ENCODE data around the gene TRAF2.
"Not testable (repeated sequence)": the region's sequence is repeated elsewhere in the genome, so short reads cannot be mapped to it uniquely, and the experiment has no call there.

TRAF2 gene

DNA sequence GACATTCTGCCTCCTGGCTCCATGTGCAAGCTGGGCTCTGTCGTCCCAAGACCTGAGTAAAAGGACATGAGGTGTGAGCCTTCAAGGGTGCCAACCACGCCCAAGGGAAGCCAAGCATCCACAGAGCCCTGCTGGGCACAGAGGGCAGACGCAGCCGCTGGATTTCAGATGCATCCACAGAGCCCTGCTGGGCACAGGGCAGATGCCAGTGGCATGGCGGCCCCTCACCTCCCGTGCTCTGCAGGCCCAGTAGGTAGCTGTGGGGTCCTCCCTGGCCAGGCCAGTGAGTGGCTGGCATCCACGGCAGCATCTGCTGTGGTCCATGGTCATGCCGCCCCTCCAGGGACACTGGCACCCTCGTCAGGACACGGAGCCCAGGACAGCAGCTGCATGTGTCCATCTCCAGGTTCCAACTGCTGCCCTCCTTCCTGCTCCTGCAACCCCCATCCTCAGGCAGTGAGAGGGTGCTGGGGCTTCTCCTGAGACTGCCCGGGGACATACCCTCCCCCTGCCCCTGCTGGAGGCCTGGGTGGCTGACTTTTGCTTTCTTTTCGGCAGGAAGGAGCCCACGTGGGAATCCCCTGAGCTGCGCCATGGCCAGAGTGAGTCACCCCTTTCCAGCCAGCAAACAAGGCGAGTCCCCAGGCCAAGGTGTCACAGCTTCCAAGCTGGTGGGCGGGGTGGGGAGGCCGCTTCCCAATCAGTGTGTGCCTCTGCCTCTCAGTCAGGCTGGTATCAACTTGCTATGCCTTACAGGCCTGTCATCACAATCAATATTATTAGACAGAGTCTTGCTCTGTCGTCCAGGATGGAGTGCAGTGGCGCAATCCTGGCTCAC, 4.0 kb upstream of the TRAF2 start:
- no peak for DNase-seq

DNA sequence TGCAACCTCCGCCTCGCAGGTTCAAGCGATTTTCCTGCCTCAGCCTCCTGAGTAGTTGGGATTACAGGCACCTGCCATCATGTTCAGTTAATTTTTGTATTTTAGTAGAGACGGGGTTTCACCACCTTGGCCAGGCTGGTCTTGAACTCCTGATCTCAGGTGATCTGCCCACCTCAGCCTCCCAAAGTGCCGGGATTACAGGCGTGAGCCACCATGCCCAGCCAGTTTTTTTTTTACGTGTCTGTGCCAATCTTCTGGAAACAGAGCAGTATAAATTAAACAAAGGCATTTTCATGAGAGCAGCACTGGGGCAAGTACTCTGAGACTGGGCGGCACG, 3.4 kb upstream of the TRAF2 start:
- DNase-seq = not testable (repeated sequence)

- DNase-seq = not testable (repeated sequence)
These were observed 2.6 kb upstream of the TRAF2 start for GRCh38 chr9:136883670-136884069.

DNA sequence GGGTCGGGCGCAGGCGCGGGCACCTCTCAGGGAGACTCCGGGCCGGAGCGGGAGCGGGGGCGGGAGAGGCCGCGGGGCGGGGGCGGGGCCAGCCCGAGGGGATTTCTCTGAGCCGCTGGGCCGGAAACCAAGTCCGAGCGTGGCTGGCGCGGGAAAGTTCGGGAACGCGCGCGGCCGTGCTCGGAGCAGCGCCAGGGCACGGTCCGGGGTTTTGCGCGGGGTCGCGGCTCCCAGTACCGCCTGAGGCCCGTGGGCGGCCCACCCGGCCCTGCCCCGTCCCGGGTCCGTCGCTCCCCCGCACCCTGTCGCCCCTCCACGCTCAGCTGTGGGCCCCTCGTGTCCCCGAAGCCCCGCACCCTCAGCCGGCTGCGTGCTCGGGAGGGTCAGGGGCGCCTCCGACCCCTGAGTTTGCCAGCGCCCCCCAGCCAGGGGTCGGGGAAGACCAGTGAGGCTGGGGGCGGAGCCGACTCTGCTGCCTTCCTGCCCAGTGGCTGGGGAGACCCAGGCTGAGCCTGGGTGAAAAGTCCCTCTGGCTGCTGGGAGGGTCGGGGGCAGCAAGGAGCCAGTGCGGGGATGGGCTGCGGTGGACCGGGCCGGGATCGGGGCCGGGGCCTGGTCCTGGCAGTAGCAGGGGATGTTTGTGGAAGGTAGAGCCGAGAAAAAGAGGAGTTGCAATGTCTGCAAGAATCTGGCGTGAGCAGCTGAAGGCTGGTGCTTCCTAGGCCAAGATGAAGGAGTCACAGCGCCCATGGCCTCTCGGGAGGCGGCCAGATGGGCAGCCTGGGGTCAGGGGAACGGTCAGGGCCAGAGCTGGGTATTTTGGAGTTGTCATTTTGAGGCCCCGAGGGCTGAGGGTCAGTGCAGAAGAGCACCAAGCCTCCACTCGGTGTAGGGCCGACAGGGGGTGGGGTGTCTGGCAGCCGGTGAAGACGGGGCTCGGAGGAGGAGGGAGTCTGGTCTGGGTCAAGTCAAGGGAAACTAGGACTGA, 588 bp downstream of the TRAF2 start:
- DNase-seq = no peak

GRCh38 chr9:136888454-136888853, 2.1 kb downstream of the TRAF2 start:
- DNase-seq = no peak

GRCh38 chr9:136889858-136890257, 3.5 kb downstream of the TRAF2 start:
- no peak for DNase-seq

DNA sequence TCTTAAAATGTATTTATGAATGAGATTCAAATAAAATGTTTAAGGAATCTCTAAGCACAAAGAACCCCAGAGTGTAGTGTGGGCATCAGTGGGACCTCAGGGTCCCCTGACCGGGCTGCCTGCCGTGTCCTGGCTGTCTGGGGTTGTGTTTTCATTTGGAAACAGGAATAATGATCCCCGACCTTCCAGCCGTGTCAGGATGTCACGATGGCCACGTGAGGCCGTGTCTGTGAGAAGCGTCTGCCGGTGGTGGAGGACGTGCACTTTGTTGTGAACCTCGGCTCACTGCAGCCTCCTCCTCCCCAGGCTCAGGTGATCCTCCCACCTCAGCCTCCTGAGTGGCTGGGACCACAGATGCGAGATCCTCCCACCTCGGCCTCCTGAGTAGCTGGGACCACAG, 4.3 kb downstream of the TRAF2 start:
- DNase-seq = no peak

- DNase-seq = no peak
These were observed 9.7 kb downstream of the TRAF2 start for GRCh38 chr9:136896027-136896426.

DNA sequence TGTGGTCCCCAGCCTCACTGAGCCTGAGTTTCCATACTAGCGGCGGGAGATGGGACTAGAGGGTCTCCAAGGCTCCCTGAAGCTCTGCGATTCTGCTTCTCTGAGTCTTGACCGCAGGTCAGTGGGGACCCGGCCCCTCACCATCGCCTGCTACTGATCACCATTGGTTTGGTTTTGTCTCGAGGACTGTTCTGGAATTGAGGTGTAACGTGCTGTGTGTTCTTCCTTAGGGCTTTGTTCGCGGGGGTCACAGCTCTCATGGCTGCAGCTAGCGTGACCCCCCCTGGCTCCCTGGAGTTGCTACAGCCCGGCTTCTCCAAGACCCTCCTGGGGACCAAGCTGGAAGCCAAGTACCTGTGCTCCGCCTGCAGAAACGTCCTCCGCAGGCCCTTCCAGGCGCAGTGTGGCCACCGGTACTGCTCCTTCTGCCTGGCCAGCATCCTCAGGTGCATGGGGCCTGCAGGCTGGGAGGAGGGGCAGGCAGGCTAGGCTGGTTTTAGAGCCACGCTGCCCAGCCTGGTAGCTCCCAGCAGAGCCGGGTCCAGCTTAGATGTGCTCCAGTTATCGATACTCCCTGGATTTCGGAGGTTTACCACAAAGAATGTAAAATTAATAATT, 12.3 kb downstream of the TRAF2 start:
- no peak for DNase-seq

DNA sequence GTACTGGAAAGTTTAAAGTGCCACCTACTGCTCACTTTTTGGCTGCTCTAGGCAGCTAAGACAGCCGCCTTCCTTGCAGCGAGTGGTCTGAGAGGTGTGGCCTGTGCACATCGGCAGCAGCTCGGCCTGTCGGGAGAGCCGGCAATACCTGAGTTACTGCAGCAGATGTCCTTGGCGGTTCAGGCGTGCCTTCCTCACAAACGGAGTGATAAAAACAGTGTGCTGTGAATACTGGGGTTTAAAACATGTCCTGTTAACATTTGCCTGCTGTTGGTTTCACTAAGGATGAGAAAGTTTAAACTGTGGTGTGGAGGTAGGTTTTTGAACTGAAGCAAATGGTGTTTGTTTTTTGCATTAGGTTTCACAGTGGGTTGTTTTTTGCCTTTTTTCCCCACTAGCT, 12.9 kb downstream of the TRAF2 start:
- no peak for DNase-seq

DNA sequence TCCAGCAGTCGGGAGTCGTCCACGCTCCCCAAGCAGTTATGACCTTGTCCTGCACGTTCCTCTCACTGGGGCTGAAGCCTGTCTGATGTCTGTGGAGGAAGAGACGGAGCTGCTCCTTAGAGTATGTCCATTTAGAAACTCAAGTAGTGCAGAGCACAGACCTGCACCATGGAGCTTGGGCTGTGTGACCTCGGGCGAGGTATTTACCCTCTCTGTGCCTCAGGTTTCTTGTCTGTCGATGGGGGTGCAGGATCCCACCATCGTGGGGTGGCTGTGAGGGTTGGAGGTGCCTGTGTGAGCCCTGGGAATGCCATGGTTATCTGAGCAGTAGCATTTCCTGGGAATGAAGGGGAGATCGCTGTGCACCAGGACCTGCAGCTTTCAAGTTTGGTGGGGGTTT, 14.2 kb downstream of the TRAF2 start:
- no peak for DNase-seq

GRCh38 chr9:136900988-136901515, 14.7 kb downstream of the TRAF2 start:
- no peak for DNase-seq

GRCh38 chr9:136901516-136902258, 15.4 kb downstream of the TRAF2 start:
- no peak for DNase-seq

- DNase-seq = no peak
These were observed 16.0 kb downstream of the TRAF2 start for GRCh38 chr9:136902259-136902821.

GRCh38 chr9:136903041-136903554, 16.8 kb downstream of the TRAF2 start:
- DNase-seq = no peak

- no peak for DNase-seq
These were observed 19.9 kb downstream of the TRAF2 start for GRCh38 chr9:136906266-136906665.

DNA sequence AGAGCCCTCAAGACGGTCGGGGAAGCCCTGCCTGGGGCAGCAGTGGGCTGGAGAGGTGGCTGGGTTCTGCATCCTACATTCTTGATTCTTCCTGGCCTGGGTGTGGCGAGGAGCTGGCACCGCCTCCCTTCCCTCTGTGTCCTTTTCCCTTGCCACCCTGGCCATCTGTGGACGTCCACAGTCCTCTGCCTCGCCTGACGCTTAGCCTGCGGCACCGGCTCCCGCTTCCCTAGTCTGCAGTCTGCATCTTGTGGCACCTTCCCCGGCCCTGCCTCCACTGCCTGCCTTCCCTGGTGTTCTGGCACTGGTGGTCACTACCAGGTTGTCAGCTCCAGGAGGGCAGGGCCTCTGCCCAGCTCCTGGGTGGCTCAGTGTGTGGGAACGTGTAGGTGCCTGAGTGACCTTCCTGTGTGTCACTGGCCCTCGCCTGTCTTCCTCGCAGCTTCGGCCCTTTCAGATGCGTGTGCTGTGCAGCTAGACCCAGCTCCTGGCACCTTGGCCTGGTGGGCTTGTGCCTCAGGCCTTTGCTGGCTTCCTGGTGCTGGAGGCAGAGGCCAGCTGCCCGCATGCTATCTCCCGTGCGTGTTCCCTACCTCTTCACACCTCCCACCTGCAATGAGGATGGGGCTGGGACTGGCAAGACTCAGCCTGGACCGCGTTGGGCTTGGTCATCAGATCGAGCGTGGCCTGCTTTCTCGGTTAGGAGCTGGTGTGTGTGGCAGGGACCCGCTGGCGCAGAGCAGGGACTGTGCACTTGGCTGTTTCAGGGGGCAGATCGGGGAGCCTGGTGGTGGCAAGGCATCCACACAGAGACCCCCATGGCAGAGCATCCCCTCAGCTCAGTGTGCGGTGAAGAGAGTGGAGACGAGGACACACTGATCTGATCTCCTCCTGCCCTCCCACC, 20.9 kb downstream of the TRAF2 start:
- no peak for DNase-seq

DNA sequence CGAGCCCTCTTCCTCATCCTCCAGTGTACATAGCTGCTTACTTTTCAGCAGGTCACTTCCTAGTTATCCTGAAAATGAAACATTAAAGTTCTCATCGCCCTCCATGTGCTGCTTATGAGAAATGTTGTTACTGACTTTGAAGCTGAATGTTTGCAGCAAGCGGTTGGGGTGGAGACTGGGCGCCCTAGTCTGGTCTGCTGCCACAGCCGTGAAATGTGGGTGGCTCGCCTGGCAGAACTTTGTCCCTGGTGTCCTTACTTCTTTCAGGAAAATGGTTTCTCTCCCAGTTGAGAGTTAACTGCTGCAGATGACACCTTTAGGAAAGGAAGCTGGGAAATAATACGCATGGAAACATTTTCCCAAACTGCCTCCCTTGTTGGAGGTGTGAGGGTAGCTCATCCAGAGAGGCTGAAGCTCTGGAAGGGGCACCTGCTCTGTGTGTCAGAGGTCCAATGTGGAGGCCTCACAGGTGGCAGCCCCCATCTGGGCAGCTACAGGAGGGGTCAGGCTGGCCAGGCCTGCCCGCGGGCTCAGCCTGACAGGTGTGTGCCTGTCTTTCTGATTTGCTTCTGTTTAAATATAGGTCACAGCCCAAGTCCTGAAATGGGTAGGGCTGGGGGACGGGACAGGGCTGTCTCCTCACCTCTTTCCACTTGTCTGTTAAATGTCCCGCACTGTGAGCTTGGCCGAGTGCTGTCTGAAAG, 24.0 kb downstream of the TRAF2 start:
- no peak for DNase-seq

GRCh38 chr9:136910901-136911245, 24.6 kb downstream of the TRAF2 start:
- no peak for DNase-seq
